A549 (cell line): ENCODE results near the gene WASF2. TPM values are rescaled to one million over a fixed set of nuclear protein-coding genes. Genes with fewer than 3 reads are reported as not detected.

Experiments used
- ATAC-seq, 2 experiments: fragments of 200-7000 bp in 1 of 2; fragments of >200 bp in 1 of 2; cut with Nextera tagmentation in 1 of 2; cut with Tn5 transposase in 1 of 2; 3 replicates each; pipeline versions ENCODE4 v1.8.0 to v1.9.1; 2018 to 2020; ENCODE audit warnings: mild to moderate bottlenecking in 1 of 2, moderate library complexity in 1 of 2
- CTCF ChIA-PET: fragments of 300-600 bp; sonication (Branson Sonifier 250); formaldehyde crosslinking; extraction: SDS; loops from one replicate; lab custom pipeline; 2021; ENCODE audit warnings: antibody characterized with exemption, inconsistent platforms; lab: Yijun Ruan, JAX
- POLR2A ChIA-PET: fragments of 350-600 bp; formaldehyde crosslinking; extraction: SDS; loops from one replicate; lab custom pipeline; 2021; ENCODE audit warnings: antibody characterized with exemption, inconsistent platforms; lab: Yijun Ruan, JAX
- DNase-seq, 2 experiments: peaks; one replicate each; pipeline versions ENCODE4 v3.0.0 to v3.0.0-alpha.2; 2011 to 2016; ENCODE audit warnings: low read depth in 1 of 2, low spot score in 1 of 2
- FAIRE-seq: peaks from 2 replicates; lab custom pipeline; 2011; peaks lifted over from hg19 to GRCh38; lab: Jason Lieb, UNC
- H3K27ac ChIP-seq, 2 experiments: fragments of >200 bp; sonication (Bioruptor Twin); formaldehyde crosslinking; 3 replicates each; pipeline ENCODE4 v1.5.1; 2016 to 2017
- H3K4me1 ChIP-seq: fragments of >200 bp; sonication (Bioruptor Twin); formaldehyde crosslinking; 3 replicates; pipeline ENCODE4 v1.6.1; 2016
- H3K4me2 ChIP-seq: fragments of >200 bp; sonication (Bioruptor Twin); formaldehyde crosslinking; 3 replicates; pipeline ENCODE4 v1.6.1; 2016
- H3K4me3 ChIP-seq: fragments of >200 bp; sonication (Bioruptor Twin); formaldehyde crosslinking; 3 replicates; pipeline ENCODE4 v1.5.1; 2016
- H3K9me3 ChIP-seq: fragments of >200 bp; sonication (Bioruptor Twin); formaldehyde crosslinking; 3 replicates; pipeline ENCODE4 v1.6.1; 2016
- CBX8 ChIP-seq: fragments of 200-600 bp; sonication (generic); IDR thresholded peaks from 2 replicates; pipeline ENCODE4 v1.6.1; 2016
- EHF ChIP-seq: fragments of 250-450 bp; sonication (Bioruptor Pico); IDR thresholded peaks from 2 replicates; pipeline ENCODE4 v1.5.0; 2020; ENCODE audit warnings: mild to moderate bottlenecking
- EHMT2 ChIP-seq: fragments of 200-600 bp; sonication (generic); IDR thresholded peaks from 2 replicates; pipeline ENCODE4 v1.6.1; 2016; ENCODE audit warnings: antibody characterized with exemption, low read depth, mild to moderate bottlenecking, moderate library complexity
- ESRRA ChIP-seq: fragments of 150-350 bp; IDR thresholded peaks from 2 replicates; pipeline ENCODE4 v1.6.1; 2014; ENCODE audit warnings: mild to moderate bottlenecking, low read length, borderline replicate concordance
- FOSL2 ChIP-seq, 2 experiments: fragments of 450-650 bp in 1 of 2; fragments of >200 bp in 1 of 2; sonication (Bioruptor Twin) in 1 of 2; formaldehyde crosslinking; IDR thresholded peaks; 2 replicates each; pipeline versions ENCODE4 v1.5.0 to v1.6.1; 2016 to 2020; ENCODE audit warnings: mild to moderate bottlenecking in 1 of 2, moderate library complexity in 1 of 2
- HOXA7 ChIP-seq: fragments of 250-450 bp; sonication (Bioruptor Pico); IDR thresholded peaks from 2 replicates; pipeline ENCODE4 v1.5.0; 2020; ENCODE audit warnings: mild to moderate bottlenecking, moderate library complexity
- HOXB13 ChIP-seq: fragments of 250-450 bp; sonication (Bioruptor Pico); IDR thresholded peaks from 2 replicates; pipeline ENCODE4 v1.5.0; 2020; ENCODE audit warnings: low read depth, mild to moderate bottlenecking, moderate library complexity
- HOXB5 ChIP-seq: fragments of 250-450 bp; sonication (Bioruptor Pico); IDR thresholded peaks from 2 replicates; pipeline ENCODE4 v1.5.0; 2020; ENCODE audit warnings: mild to moderate bottlenecking, moderate library complexity
- JUN ChIP-seq, 2 experiments: fragments of >200 bp; sonication (Bioruptor Twin); formaldehyde crosslinking; IDR thresholded peaks; 2 replicates in 1 of 2; 3 replicates in 1 of 2; pipeline ENCODE4 v1.6.1; 2016 to 2017
- JUNB ChIP-seq: fragments of >200 bp; sonication (Bioruptor Twin); formaldehyde crosslinking; IDR thresholded peaks from 2 replicates; pipeline ENCODE4 v1.6.1; 2016
- MAX ChIP-seq: IDR thresholded peaks from 2 replicates; pipeline ENCODE4 v1.6.1; 2012
- NFE2L2 ChIP-seq: fragments of 150-350 bp; conservative IDR thresholded peaks from 2 replicates; pipeline ENCODE4 v1.6.1; 2014; ENCODE audit warnings: low read length
- NR3C1 ChIP-seq: fragments of >200 bp; sonication (Bioruptor Twin); formaldehyde crosslinking; IDR thresholded peaks from 3 replicates; pipeline ENCODE4 v1.6.1; 2017
- PHF8 ChIP-seq: fragments of 200-600 bp; sonication (generic); IDR thresholded peaks from 2 replicates; pipeline ENCODE4 v1.6.1; 2016; ENCODE audit warnings: low read depth, mild to moderate bottlenecking, antibody characterized with exemption, moderate library complexity, borderline replicate concordance
- POLR2A ChIP-seq: IDR thresholded peaks from 2 replicates; pipeline ENCODE4 v1.6.1; 2012; ENCODE audit warnings: mild to moderate bottlenecking, low read length
- RCOR1 ChIP-seq: fragments of 150-350 bp; IDR thresholded peaks from 2 replicates; pipeline ENCODE4 v1.6.1; 2014; ENCODE audit warnings: antibody characterized with exemption, low read length, low read depth
- RFX5 ChIP-seq: fragments of 450-650 bp; IDR thresholded peaks from 2 replicates; pipeline ENCODE4 v1.7.1; 2014; ENCODE audit warnings: antibody characterized with exemption, mild to moderate bottlenecking, moderate library complexity
- SMC3 ChIP-seq: fragments of >200 bp; sonication (Bioruptor Twin); formaldehyde crosslinking; IDR thresholded peaks from 3 replicates; pipeline ENCODE4 v1.6.1; 2018; ENCODE audit warnings: inconsistent platforms
- TFCP2L1 ChIP-seq: fragments of 250-450 bp; sonication (Bioruptor Pico); IDR thresholded peaks from 2 replicates; pipeline ENCODE4 v1.5.0; 2021; ENCODE audit warnings: mild to moderate bottlenecking
- ZNF302 ChIP-seq: fragments of 250-450 bp; sonication (Bioruptor Pico); IDR thresholded peaks from 2 replicates; pipeline ENCODE4 v1.9.0; 2021; ENCODE audit warnings: inconsistent platforms, mild to moderate bottlenecking, moderate library complexity
- ZSCAN20 ChIP-seq: fragments of 250-450 bp; sonication (Bioruptor Pico); IDR thresholded peaks from 2 replicates; pipeline ENCODE4 v1.8.0; 2022; ENCODE audit warnings: mild to moderate bottlenecking, moderate library complexity
- WGBS: methylation state at CpG from one replicate; pipeline ENCODE4 v1.1.6; 2017; ENCODE audit errors: missing lambda C conversion rate; 5-methylcytosine and 5-hydroxymethylcytosine counted together
- polyA plus RNA-seq, 4 experiments: library from polyadenylated mRNA; depleted of rRNA in 3 of 4; stranded (reverse); fragments of >200 nt; fragmentation: RNase III in 1 of 4; extraction: RNeasy Plus Mini Kit Qiagen cat#74134 plus additional on column Dnase treatment in 1 of 4; gene quantifications; 2 replicates in 3 of 4; 3 replicates in 1 of 4; pipeline ENCODE4 v1.2.3, GENCODE V29; 2011 to 2017
- TF ChIP-seq, protein P1 (sequence below): fragments of 450-650 bp; IDR thresholded peaks from 2 replicates; pipeline ENCODE4 v1.6.1; 2014; ENCODE audit warnings: antibody characterized with exemption

Gene WASF2
- polyA plus RNA-seq, 2 of the 4 experiments (the other 2 are of a cell fraction) = 22.7 to 44.9 TPM

DNA sequence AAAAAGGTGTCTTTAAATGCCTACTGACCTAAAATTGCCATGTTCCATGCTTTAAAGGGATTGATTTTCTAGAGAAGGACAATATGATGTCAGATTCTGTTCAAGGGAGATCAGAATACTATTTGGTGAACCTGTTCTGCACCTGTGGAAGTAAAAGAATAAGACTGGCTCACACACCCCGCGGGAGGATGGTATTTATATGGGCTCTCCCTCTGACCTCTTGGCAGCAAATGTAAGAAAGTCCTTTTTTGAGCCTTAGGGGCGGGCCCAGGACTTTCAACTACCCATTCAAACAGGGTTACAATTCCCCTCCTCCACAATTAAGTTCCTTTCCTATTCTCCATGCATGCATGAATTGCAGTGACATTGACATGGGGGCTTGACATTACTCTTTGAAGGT lies 42.1 kb downstream of the WASF2 start:
- WGBS = 98% methylated on average over 3 of the region's 3 CpGs
- ATAC-seq = no peak
- no peak for DNase-seq
- POLR2A ChIA-PET = no interaction called here
- Histone ChIP-seq H3K4me3 (no peak overlapping the region), H3K27ac (no peak overlapping the region), H3K4me1 (no peaks in the 10 kb centered on the region), H3K4me2 (no peak overlapping the region), H3K9me3 (no peaks in the 10 kb centered on the region)
- FAIRE-seq = no peak
- TF ChIP-seq RCOR1 = no peak
- no peak for TF ChIP-seq RFX5
- no peak for TF ChIP-seq ZNF302 (CRISPR knock-in tag)
- TF ChIP-seq NFE2L2 = no peak
- TF ChIP-seq JUN (IDR thresholded peaks at IDR 0.05) = no peak
- CTCF ChIA-PET = no interaction called here

DNA sequence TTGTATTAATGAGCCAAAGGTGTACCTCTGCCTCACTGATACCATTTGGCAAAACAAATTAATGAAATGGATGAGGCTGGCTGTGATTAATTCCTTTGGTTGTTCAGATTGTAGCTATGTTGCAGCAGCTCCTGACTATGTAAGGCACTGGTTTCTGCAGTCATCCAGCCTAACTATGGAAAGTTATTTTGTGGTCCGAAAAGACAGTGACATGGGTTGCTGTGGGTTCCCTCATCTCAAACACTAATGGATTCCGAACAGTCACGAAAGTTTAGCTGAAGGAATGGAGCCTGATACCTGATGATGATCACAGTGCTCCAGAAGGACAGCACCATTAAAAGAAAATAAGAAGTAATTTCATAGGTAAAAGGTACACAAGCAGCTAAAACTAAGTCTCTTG lies 42.6 kb downstream of the WASF2 start:
- Histone ChIP-seq H3K4me2 (no peak overlapping the region), H3K9me3 (no peaks in the 10 kb centered on the region), H3K4me1 (no peaks in the 10 kb centered on the region), H3K27ac (no peak overlapping the region), H3K4me3 (no peak overlapping the region)
- 88% methylated on average over 3 of the region's 3 CpGs for WGBS
- FAIRE-seq (no peak), DNase-seq (no peak), ATAC-seq (no peak)
- POLR2A ChIA-PET = no interaction called here
- CTCF ChIA-PET = interaction anchor here (1.0 kb wide), 1 partner anchor 20 kb away, joined by 3 read pairs; no protein-coding TSS in a partner anchor
- TF ChIP-seq NFE2L2 (no peak), EHMT2 (no peak), ZNF302 (CRISPR knock-in tag) (no peak), TFCP2L1 (CRISPR knock-in tag) (no peak), EHF (CRISPR knock-in tag) (no peak), POLR2A (no peak), HOXB5 (CRISPR knock-in tag) (no peak), FOSL2 (IDR thresholded peaks at IDR 0.05) (no peak), FOSL2 (CRISPR knock-in tag; IDR thresholded peaks at IDR 0.05) (no peak), CBX8 (no peak), MAX (no peak), ZSCAN20 (CRISPR knock-in tag) (no peak), SMC3 (no peak), RCOR1 (no peak), JUN (IDR thresholded peaks at IDR 0.05) (no peak)
- TF ChIP-seq, protein P1, sequence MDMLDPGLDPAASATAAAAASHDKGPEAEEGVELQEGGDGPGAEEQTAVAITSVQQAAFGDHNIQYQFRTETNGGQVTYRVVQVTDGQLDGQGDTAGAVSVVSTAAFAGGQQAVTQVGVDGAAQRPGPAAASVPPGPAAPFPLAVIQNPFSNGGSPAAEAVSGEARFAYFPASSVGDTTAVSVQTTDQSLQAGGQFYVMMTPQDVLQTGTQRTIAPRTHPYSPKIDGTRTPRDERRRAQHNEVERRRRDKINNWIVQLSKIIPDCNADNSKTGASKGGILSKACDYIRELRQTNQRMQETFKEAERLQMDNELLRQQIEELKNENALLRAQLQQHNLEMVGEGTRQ = no peak

DNA sequence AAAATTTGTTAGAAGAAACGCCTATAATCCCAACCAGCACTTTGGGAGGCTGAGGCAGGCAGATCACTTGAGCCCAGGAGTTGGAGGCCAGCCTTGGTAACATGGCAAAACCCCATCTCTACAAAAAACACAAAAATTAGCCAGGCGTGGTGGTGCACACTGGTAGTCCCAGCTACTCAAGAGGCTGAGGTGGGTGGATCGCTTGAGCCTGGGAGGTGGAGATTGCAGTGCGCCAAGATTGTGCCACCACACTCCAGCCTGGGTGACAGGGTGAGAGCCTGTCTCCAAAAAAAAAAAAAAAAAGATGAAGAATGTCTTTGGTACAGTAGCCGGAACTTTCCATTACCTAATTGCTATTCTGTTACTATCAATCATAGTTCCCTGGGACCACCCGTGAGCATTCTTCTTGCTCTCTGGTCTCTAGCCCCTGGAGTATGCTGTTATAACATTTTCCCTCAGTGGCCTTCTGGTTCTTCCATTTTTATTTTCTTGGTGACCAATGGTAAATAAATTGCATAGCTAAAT lies 43.4 kb downstream of the WASF2 start:
- CTCF ChIA-PET = interaction anchor here (1.0 kb wide), 1 partner anchor 19 kb away, joined by 3 read pairs; no protein-coding TSS in a partner anchor

DNA sequence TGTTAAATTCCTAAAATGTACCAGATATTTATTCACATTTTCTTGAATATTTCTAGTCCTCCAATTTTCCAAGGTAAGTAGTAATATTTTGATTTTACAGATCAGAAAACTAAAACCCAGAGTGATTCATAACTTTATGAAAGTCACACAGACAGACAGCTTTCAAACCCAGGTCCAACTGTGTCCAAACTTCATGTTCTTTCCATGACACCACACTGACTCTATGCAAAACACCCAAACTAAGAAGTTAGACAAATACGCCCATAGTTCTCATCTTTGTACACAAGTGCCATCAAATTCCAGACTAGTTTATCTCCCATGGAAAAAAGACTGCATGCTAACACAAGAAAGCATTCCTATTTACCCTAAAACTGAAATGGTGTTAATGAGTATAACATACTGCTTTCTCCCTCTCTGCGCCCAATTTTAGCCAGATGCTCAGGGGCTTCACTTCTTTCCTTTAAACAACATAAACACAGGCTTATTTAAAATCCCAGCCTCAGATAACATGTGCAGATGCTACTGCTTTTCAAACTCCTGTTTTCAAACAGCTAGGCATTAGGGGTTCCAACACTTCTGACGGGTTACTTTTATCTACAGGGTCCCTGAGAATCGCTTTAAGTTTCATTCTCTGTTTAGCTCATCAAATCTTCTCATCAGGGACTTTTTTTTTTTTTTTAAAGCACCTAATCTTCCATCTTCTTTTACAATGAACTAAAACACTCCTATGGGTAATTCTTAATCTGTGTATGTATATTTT lies 44.6 kb downstream of the WASF2 start:
- H3K4me3 ChIP-seq = no peak overlapping the region
- ChIA-PET CTCF (interaction anchor here (0.6 to 0.9 kb wide), 4 partner anchors 9 to 224 kb away, joined by 3 to 4 read pairs (median 4); no protein-coding TSS in a partner anchor), POLR2A (no interaction called here)
- H3K27ac ChIP-seq = no peak overlapping the region
- no peak for ATAC-seq
- WGBS = 92% methylated on average over 4 of the region's 4 CpGs
- H3K4me2 ChIP-seq = no peak overlapping the region
- no peak for FAIRE-seq
- no peaks in the 10 kb centered on the region for H3K4me1 ChIP-seq
- no peak for TF ChIP-seq JUNB
- H3K9me3 ChIP-seq = no peaks in the 10 kb centered on the region
- DNase-seq = no peak

More for the DNA sequence above, 43.4 kb downstream of the WASF2 start:
- FAIRE-seq = no peak
- no peak overlapping the region for H3K4me2 ChIP-seq
- no peaks in the 10 kb centered on the region for H3K9me3 ChIP-seq
- DNase-seq = no peak
- POLR2A ChIA-PET = interaction anchor here (0.6 kb wide), 1 partner anchor 352 kb away, joined by 3 read pairs; no protein-coding TSS in a partner anchor
- no peak overlapping the region for H3K4me3 ChIP-seq
- WGBS = 95% methylated on average over 5 of the region's 6 CpGs
- no peak for ATAC-seq
- TF ChIP-seq ESRRA (no peak), NR3C1 (no peak), HOXB13 (CRISPR knock-in tag) (no peak), PHF8 (no peak), HOXA7 (CRISPR knock-in tag) (no peak)
- H3K27ac ChIP-seq = no peak overlapping the region
- no peaks in the 10 kb centered on the region for H3K4me1 ChIP-seq
